HG03064 (cell line): ENCODE results near the gene KCNG2.

Experiments
- ATAC-seq: cut with Tn5 transposase; IDR thresholded peaks from one replicate; pipeline ENCODE4 v1.9.1; 2021; ENCODE audit warnings: low read depth; ENCODE audit not compliant: unreplicated experiment

The KCNG2 gene

DNA sequence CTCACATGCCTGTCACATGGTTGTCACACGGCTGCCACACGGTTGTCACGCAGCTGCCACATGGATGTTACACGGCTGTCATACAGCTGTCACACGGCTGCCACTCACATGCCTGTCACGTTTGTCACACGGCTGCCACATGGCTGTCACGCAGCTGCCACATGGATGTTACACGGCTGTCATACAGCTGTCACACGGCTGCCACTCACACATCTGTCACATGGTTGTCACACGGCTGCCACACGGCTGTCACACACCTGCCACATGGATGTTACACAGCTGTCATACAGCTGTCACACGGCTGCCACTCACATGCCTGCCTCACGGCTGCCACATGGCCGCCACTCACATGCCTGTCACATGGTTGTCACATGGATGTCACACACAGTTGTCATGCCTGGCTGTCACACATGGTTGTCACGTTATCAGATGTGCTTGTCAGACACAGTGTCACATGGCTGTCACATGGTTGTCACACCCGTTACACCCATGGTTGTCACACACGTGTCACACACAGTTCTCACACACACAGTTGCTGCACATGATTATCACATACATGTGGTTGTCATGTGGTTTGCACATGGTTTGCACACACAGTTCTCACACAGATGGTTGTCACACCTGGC lies 19.4 kb downstream of the KCNG2 start:
- no peak for ATAC-seq

DNA sequence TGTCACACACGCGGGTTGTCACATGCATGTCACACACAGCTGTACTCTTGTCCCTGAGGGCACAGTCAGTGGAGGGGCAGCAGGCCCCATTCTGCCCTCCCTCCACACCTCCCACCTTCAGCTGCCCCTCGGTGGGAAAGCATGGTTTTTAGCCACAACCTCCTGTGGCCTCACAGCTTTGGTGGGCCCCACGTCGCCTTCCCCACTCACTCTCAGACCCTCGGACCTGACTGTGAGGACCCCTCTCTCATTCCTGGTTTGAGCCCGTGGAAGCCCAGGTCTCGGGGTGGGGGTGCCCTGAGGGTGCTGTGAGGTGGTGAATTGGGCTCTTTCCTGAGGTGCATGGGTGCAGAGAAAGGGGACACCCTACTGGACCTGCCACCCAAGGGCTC lies 19.9 kb downstream of the KCNG2 start:
- ATAC-seq, result no peak

DNA sequence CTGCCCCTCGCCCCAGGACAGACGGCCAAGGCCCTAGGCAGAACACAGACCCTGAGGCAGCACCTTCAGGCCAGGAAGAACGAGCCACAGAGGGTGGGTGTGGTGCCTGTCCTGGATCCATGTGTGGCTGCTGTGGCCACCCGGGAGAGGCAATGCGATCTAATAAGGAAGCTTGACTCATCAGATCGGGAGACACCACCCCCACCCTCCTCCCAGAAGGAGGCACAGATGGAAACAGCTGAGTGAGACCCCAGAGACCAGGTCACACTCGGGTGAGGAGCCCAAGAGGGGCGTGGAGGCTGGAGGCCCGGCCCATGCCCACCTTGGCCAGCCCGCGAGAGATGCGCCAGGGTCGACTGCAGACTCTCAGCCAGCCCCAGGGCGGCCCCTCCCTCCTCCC lies 20.3 kb downstream of the KCNG2 start:
- no peak for ATAC-seq

DNA sequence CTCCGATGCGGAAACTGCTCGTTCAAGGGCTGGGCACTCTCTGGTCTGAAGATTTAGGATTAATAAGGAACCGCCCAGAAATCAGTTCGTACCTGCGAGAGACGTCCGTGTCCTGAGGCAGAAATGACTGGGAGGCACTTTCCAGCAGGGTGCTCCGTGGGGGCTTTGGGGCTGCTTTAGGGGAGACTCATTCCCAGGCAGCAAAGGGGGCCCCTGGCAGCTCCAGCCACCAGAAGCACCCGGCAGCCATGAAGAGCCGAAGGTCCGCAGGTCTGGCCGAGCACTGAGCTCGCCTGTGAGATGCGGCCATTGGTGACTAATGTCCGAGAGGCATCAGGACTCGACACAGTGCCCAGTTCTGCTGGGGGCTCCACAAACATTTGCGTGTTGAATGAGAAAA lies 20.9 kb downstream of the KCNG2 start:
- no peak for ATAC-seq

DNA sequence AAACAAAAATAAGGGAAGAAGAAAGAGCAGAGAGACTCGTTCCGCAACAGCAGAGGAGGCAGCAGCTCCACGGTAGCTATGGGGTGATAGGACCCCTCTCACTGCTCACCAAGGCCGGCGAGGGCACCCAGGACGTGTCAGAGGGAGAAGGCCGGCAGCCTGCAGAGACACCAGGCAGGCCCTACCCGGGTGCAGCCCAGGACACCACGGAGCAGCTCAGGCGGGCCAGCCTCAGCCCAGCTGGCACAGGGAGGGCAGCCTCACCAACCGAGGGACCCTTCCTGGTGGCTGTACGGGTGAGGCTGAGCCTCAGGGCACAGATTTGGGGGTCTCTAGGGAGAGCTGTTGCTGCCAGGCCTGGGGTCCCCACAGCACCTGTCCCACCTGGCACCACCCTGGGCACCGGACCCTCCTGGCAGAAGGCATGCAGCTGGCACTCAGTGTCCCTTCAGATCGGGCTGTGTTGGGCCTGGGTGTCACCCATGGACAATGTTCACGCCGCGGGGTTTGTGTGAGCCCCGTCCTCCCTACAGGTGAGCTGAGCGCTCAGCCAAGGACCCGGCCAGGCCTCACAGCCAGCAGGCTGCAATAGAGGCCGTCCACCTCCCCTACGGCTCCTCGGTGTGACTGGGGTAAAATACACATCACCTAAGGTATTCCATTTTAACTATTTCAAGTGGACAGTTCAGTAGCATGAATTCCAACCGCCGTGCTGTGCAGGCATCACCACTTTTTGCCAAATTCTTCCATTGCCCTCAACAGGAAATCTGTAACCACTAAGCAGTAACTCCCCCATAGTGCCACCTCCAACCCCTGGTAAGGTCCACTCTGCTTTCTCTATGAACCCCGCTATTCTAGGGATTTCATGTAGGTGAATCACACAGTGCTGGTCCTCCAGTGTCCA lies 21.6 kb downstream of the KCNG2 start:
- no peak for ATAC-seq

DNA sequence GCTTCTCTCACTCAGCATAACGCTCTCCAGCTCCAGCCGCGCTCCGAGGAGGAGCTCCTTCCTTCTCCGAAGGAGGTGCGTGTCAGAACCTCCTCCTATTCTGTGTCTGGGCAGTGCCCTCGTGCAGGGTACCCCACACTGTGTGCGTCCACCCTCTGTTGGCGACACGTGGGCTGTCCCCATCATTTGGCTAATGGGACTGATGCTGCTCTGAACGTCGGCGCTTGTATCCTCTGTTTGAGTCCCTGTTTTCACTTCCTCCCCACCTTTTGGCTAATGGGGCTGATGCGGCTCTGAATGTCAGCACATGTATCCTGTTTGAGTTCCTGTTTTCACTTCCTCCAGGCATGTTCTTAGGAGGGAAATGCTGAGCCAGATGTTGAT lies 22.2 kb downstream of the KCNG2 start:
- ATAC-seq, result peak; percentile 94

DNA sequence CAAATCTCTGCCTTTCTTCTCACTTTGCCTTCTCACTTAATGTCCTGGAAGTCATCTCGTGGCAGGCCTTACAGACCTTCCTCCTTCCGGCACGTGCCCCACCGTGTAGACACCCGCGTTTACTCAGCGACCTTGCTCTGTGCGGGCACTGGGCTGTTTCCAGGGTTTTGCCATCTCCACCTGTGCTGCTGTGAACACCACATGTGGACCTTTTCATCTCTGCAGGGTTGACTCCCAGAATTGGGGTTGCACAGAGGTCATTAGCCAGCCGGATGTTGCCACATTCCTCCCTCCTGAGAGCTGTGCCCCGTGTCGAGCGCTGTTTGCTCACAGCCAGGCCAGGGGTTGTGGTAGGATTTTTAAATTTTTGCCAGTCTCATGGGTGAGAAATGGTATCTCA lies 25.4 kb downstream of the KCNG2 start:
- no peak for ATAC-seq

DNA sequence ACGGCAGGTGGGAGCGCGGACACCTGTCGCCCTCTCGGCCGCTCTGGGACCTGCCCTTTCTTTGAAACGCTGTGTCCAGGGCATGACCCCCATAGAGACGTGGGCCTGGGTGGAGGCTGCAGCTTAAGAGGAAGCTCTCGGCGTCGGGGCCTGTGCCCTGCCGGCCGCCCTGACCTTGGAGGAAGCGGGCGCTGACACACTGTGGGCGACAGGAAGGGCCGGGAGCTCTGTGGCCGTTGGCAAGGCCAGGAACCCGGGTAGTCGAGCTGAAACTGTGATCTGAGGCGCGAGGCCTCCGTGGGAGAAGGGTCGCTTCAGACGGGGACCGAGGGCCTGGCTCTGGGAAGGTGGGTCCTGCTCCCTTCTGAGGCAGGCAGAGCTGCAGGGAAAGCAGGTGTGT lies 28.2 kb downstream of the KCNG2 start:
- ATAC-seq, result no peak

DNA sequence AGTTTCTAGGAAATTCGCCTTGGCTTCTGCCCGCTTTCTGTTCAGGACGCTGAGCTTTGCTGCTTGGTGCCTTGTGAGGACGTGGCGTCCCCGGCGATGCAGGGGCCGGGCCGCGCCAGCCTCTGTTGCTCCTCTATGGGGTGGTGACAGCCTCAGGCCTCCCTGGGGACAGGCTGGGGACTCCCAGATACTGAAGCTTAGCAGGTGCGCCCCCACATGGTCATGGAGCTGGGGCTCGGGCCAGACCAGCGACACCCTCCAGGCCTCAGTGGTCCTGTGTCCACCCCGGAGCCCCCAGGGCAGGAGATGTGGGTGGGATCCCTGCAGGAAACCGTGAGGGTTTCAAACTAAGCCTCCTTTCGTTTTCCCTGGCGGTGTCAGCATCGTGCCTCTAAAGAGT lies 29.2 kb downstream of the KCNG2 start:
- ATAC-seq, result no peak

DNA sequence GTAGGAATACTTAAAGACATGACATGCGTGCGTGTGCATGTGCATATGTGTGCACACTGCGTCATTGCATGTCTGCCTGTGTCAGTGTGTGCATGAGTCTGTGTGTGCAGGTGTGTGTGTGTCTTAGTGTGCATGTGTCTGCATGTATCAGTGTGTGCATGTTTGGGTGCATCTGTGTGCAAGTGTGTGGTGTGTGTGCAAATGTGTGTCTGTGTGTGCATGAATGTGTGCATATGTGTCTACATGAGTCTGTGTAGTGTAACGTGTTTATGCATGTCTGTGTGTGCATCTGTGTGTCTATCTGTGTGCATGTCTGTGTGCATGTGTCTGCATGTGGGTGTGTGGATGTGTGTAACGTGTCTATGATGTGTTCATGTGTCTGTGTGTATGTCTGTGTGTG lies 30.5 kb downstream of the KCNG2 start:
- no peak for ATAC-seq

DNA sequence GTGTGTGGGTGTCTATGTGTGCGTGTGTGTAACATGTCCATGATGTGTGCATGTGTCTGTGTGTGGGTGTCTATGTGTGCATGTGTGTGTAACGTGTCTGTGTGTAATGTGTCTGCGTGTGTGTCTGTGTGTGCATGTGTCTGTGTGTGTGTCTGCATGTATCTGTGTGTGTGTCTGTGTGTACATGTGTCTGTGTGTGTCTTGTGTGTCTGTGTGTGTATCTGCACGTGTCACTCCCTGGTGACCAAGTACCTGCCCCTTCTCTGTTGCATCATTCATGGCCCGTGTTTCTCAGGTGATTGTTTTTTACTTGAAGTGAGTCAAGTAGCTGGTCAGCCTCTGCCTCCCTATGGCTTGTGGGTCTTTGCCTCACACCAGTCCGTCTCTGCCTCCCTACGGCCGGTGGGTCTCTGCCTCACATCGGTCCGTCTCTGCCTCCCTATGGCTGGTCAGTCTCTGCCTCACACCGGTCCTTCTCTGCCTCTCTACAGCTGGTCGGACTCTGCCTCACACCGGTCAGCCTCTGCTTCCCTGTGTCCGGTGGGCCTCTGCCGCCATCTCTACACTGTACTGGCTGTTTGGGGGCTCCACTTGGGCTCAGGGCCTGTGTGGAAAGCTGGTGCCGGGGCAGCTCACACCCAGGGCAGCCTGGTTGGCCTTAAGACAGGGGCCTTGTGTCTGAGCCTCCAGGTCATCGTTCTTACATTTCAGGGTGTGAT lies 31.6 kb downstream of the KCNG2 start:
- no peak for ATAC-seq

DNA sequence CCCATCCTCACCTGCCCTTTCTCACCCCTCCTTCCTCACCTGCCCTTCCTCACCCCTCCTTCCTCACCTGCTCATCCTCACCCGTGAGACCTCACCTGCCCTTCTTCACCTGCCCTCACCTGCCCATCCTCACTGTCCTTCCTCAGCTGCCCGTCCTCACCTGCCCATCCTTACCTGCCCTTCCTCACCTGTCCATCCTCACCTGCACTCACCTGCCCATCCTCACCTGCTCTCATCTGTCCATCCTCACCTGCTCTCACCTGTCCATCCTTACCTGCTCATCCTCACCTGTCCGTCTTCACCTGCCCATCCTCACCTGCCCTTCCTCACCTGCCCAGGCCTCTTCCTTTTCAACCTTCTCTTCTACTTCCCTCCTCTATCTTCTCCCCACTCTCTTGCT lies 34.4 kb downstream of the KCNG2 start:
- no peak for ATAC-seq

DNA sequence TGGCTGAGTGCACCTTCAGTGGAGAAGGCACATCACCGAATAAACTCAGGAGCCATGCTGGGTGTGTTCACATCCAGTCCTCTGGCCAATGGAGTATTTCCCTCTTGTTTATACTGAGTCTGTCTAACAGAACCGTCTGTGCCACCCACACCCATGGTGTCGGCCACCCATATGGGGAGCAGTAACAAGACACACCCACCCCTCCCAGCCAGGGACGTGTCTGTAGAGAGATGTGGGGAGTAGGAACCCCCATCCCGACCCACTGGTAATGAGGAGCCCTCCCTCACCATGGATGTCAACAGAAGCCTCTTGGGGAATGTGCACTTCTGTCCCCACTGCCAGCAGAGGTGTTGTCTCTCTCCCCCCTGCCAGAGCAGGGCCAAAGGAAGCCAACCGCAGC lies 37.1 kb downstream of the KCNG2 start:
- no peak for ATAC-seq

DNA sequence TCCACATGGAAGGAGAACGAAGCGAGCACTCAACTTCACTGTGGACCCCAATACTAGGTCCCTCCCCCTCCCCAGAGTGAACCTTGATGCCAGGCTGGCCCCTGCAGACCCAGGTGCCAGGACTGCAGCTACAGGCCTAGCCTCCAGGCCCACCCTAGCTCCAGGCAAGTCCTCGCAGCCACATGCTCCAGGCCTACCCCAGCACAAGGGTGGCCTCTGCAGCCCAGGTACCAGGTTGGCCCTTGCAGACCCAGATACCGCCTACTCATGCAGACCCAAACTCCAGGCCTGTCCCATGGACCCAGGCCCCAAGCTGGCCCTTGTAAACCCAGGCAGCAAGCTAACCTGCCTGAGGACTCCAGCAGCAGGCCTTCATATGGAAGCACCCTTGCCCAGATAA lies 44.2 kb downstream of the KCNG2 start:
- no peak for ATAC-seq

DNA sequence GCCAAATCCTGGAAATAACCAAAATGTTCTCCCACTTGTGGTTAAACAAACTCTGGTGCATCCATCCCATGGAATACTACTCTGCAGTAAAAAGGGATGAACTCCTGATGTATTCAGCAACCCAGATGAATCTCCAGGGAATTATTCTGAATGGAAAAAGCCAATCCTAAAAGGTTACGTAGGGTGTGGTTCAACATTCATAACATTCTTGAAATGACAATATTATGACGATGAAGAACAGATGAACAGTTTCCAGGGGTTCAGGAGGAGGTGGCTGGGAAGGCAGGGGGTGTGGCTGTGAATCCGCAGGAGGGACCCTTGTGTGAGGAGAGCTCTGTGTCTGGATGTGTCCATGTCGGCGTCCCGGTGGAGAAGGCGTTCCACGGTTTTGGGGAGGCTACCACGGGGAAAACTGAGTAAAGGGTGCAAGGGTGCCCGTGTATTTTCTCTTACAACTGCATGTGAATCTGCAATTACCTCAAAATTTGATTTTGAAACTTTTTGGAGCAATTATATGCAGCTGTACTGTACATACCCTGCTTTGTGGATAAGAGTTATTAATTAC lies 47.3 kb downstream of the KCNG2 start:
- ATAC-seq, result no peak

DNA sequence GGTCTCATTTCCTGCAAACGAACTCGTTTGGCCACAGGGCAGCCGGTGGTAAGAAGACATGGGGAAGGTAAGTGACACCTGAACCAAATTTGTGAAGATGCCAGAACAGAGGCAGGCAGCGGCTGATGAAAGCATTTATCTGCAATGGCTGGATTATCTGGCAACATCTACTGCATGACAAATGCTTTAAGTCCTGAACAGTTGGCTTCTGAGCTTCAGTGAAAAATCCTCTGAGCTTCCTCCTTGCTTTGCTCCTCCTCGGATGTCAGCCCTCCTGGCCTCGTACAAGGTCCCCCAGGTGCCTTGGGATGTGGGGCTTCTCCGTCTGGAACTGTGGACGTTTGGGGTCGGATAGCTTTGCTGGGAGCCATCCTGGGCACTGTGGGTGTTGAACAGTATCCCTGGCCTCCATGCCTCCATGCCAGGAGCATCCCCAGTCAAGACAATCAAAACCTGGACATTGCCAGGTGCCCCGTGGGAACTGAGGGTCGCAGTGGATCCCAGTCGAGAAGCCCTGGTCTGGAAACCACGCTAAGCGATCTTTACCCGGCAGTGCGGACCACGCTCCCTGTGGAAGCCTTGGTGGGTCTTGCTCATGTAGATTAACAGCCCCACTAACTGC lies 49.3 kb downstream of the KCNG2 start:
- ATAC-seq, result no peak

DNA sequence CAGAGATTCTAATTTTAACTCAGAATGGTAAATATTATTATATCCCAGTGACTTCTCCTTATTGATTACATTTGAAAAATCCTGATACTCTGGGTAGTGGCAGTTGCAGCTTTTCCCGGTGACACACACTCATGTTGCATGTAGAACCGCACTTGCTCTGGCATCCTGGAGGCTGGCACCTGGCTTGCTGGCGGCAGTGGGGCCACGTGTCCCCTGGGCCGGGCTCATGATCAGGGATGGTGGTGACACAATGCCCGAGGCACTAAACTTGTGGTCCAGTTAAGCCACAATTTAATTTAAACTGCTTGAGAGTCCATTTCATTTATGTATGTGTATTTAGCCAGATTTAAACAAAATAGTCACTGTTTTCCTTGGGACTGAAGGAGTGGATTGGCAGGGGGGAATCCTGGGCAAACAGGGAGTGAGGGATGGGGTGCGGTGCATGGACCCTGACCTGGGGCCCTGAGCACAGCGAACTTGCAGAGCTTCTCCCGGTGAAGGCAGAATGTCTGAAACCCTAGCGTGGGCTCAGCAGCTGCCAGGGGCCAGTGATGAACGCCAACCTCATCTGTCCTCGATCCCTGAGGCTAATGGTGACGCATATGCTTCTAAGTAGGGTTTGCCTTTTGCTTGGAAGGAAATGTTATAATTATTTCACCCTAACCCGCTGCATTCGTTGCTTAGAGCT lies 50.0 kb downstream of the KCNG2 start:
- ATAC-seq, result no peak

DNA sequence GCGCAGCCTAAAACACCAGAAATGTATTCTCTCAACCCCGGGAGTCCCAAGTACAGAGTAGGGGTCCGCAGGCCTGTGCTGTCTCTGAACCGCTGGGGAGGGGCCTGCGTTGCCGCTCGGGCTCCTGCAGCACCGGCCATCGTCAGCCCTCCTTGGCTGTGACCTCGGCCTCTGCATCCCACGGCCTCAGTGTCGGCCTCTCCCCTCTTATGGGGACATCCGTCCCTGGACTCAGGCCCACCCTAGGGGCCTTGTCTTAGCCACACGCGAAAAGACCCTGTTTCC lies 50.5 kb downstream of the KCNG2 start:
- no peak for ATAC-seq

DNA sequence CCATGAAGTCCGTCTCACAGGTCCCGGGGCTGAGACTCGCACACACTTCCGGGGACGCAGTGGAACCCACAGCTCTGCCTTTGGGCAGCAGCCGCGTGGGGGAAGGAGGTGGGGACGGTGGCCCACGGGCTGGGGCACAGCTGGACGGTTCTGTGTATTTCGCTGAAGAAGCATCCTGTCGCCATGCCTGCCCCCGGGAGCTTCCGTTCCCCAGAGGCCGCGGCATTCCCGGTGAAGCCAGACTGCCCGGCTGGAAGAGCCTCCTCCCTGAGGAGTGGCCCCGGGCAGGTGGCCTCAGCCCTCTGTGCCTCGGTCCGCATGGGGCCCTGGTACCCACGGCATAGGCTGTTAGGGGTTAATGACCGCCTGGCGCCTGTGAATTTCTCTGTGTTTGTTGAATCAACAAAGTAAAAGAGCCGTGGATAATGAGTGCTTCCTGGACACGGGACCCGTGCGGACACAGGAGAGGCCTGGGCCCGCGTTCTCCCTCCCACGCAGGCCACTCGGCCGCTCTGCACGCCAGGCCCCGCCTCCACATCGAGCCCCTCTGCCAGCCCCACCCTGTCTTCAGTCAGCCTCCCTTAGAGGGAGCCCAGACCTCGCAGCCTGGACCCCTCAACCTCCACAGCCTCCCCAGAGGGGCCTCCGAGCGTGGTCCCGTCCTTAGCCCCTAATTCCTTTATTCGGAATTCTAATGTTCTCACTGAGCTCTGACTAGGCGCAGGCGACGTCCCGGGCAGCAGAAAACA lies 51.0 kb downstream of the KCNG2 start:
- no peak for ATAC-seq
